Colonic mucosa (tissue), 4 donors: Measurements from ENCODE around the gene ALDH9A1. TPM values are rescaled to one million over a fixed set of nuclear protein-coding genes. Genes with fewer than 3 reads are reported as not detected.
"Not testable (repeated sequence)": the region's sequence is repeated elsewhere in the genome, so short reads cannot be mapped to it uniquely, and the experiment has no call there.

Experiments
- DNase-seq: peaks from one replicate; pipeline ENCODE4 v3.0.0-alpha.2; 2020
- H3K27ac ChIP-seq: fragments of 200-600 bp; one replicate; pipeline ENCODE4 v1.8.0; 2021
- H3K27me3 ChIP-seq: fragments of 200-600 bp; one replicate; pipeline ENCODE4 v1.8.0; 2021
- H3K36me3 ChIP-seq: fragments of 200-600 bp; one replicate; pipeline ENCODE4 v1.8.0; 2021
- H3K4me1 ChIP-seq: fragments of 200-600 bp; one replicate; pipeline ENCODE4 v1.8.0; 2021; ENCODE audit warnings: mild to moderate bottlenecking
- H3K4me3 ChIP-seq: fragments of 200-600 bp; one replicate; pipeline ENCODE4 v1.8.0; 2021
- H3K9ac ChIP-seq, 2 donors: one replicate each; pipeline ENCODE4 v1.7.0; 2013; ENCODE audit warnings: control low read depth in 2 of 2, low read depth in 2 of 2, low read length in 2 of 2
- H3K9me3 ChIP-seq: fragments of 200-600 bp; one replicate; pipeline ENCODE4 v1.8.0; 2021
- intact Hi-C: fragments of 100-400 bp; cut with DNase I; formaldehyde crosslinking; loops from one replicate; pipeline ENCODE4 v1.14.1; 2022
- total RNA-seq, 2 donors: library from RNA; stranded (reverse); fragmentation: NEBNext Ultra II Directional in 1 of 2; extraction: Animal tissue kit (Norgen Biotek cat#: 25700) in 1 of 2; gene quantifications; one replicate each; pipeline ENCODE4 v1.2.1, GENCODE V29; 2021
- TF ChIP-seq, protein P1 (sequence below): fragments of 200-600 bp; IDR thresholded peaks from one replicate; pipeline ENCODE4 v1.8.0; 2022; ENCODE audit warnings: antibody characterized with exemption, mild to moderate bottlenecking
- donor health status: healthy.
- donor health status: DM: no; HTN: no; CAD: no.
- donor health status: DM: no; HTN: no; CAD: no.

Gene ALDH9A1
- total RNA-seq, 2 donors from 2014 or later: 62.3 to 77.4 TPM

GRCh38 chr1:165666152-165666825, 32.1 kb downstream of the ALDH9A1 start:
- H3K27me3 ChIP-seq: no peaks in the 10 kb centered on the region
- no peaks in the 10 kb centered on the region for H3K4me1 ChIP-seq
- DNase-seq: no peak
- H3K36me3 ChIP-seq: peaks cover 12% of the 10 kb centered on the region
- H3K9ac ChIP-seq: no peak overlapping the region
- intact Hi-C loops: no loop called here
- TF ChIP-seq, protein P1, sequence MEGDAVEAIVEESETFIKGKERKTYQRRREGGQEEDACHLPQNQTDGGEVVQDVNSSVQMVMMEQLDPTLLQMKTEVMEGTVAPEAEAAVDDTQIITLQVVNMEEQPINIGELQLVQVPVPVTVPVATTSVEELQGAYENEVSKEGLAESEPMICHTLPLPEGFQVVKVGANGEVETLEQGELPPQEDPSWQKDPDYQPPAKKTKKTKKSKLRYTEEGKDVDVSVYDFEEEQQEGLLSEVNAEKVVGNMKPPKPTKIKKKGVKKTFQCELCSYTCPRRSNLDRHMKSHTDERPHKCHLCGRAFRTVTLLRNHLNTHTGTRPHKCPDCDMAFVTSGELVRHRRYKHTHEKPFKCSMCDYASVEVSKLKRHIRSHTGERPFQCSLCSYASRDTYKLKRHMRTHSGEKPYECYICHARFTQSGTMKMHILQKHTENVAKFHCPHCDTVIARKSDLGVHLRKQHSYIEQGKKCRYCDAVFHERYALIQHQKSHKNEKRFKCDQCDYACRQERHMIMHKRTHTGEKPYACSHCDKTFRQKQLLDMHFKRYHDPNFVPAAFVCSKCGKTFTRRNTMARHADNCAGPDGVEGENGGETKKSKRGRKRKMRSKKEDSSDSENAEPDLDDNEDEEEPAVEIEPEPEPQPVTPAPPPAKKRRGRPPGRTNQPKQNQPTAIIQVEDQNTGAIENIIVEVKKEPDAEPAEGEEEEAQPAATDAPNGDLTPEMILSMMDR: no peak
- no peaks in the 10 kb centered on the region for H3K9me3 ChIP-seq
- H3K27ac ChIP-seq: no peak overlapping the region
- H3K4me3 ChIP-seq: no peak overlapping the region

DNA sequence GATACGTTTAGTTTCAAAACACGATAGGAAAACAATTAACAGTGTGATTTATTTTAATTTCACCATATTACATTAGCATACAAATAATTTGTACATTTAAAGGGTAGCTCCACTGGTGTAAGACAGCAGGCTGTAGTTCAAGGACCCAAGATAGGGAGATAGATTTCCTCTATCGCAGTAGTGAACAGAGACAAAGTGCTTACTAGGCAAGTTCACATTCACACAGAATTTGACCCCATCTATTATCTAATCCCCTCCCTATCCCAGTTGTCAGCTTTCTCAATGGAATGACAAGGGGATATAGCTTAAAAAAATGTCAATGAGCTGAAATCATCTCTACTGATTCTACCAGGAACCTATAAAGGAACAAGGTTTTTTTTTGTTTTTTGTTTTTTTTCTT, 36.2 kb downstream of the ALDH9A1 start:
- no peaks in the 10 kb centered on the region for H3K9me3 ChIP-seq
- no peaks in the 10 kb centered on the region for H3K4me1 ChIP-seq
- DNase-seq: no peak
- no peaks in the 10 kb centered on the region for H3K36me3 ChIP-seq
- intact Hi-C loops: no loop called here
- H3K9ac ChIP-seq: no peak overlapping the region
- TF ChIP-seq, protein P1: no peak
- no peaks in the 10 kb centered on the region for H3K27me3 ChIP-seq
- H3K27ac ChIP-seq: no peak overlapping the region
- no peak overlapping the region for H3K4me3 ChIP-seq

DNA sequence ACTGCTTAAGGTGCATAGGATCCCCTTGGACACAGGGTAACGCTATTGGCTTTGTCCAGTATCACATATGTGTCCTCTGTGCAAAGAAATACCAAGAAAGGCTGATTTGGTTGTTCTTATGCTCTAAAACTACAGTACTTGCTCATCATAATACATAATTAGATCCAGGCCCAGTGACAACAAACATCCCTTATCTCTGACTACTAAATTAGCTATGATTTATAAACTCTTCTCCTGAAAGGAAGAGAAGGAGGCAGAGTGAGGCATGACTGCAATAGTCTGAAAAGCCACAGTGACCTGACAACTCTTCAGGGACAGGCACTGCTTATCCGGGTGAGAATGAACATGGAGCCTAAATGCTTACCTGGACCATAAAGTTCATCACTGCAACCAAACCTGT, 36.7 kb downstream of the ALDH9A1 start:
- H3K4me3 ChIP-seq: no peak overlapping the region
- TF ChIP-seq, protein P1: no peak
- no peak overlapping the region for H3K9ac ChIP-seq
- no peaks in the 10 kb centered on the region for H3K36me3 ChIP-seq
- H3K27ac ChIP-seq: no peak overlapping the region
- H3K4me1 ChIP-seq: no peaks in the 10 kb centered on the region
- DNase-seq: no peak
- H3K9me3 ChIP-seq: no peaks in the 10 kb centered on the region
- no peaks in the 10 kb centered on the region for H3K27me3 ChIP-seq
- intact Hi-C loops: no loop called here

DNA sequence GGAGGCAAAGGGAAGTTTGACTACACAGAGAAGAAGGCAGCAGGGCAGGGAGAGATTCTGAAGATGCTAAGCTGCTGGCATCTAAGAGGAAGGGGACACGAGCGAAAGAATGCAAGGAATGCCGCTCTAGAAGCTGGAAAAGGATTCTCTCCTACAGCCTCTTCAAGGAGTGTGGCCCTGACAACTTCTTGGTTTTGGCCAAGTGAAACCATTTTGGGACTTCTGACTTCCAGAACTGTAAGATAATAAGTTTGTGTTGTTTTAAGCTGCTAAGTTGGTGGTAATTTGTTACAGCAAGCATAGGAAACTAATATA, 38.8 kb downstream of the ALDH9A1 start:
- H3K9me3 ChIP-seq: no peaks in the 10 kb centered on the region
- H3K27ac ChIP-seq: no peak overlapping the region
- H3K27me3 ChIP-seq: no peaks in the 10 kb centered on the region
- no peak overlapping the region for H3K4me3 ChIP-seq
- H3K36me3 ChIP-seq: no peaks in the 10 kb centered on the region
- DNase-seq: no peak
- no peaks in the 10 kb centered on the region for H3K4me1 ChIP-seq
- no peak overlapping the region for H3K9ac ChIP-seq
- TF ChIP-seq, protein P1: no peak
- intact Hi-C loops: no loop called here

GRCh38 chr1:165658766-165659580, 39.4 kb downstream of the ALDH9A1 start:
- not testable (repeated sequence) for H3K27ac ChIP-seq, H3K4me1 ChIP-seq, H3K36me3 ChIP-seq

More at GRCh38 chr1:165658766-165659580, 39.4 kb downstream of the ALDH9A1 start:
- H3K27me3 ChIP-seq, H3K9ac ChIP-seq, H3K9me3 ChIP-seq, DNase-seq, intact Hi-C loops, H3K4me3 ChIP-seq: not testable (repeated sequence)
